GM20000 (cell line): Measurements from ENCODE around the gene AP1G1.

Source experiments
- DNase-seq: peaks from one replicate; pipeline ENCODE4 v3.0.0; 2012; ENCODE audit warnings: low spot score
- TF ChIP-seq, protein P1 (sequence below): IDR thresholded peaks from 2 replicates; pipeline ENCODE4 v1.5.1; 2012; ENCODE audit warnings: mild to moderate bottlenecking, control low read depth; ENCODE audit errors: extremely low read depth, missing control alignments

AP1G1 gene

GRCh38 chr16:71848622-71849021 is 40.0 kb upstream of the AP1G1 start:
- DNase-seq, result no peak

DNA sequence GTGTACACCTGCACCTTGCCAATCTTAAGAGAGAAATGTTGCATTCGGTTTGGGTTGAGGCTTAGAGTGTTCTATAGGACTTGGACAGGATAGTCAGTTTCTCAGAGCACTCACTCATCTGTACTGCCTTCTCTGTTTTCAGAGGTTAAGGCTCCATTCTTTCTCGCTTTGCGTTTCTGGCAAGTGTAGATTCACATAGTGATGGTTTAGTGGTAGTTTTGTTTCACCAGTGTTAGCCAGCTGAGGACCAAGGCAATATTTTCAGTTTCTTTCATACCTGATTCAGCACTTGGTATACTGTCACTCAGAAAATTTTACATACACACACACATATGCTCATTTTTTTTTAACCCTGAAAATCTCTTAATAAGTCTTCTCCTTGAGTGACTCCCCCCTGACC is 38.5 kb upstream of the AP1G1 start:
- DNase-seq, result no peak
- TF ChIP-seq, protein P1, sequence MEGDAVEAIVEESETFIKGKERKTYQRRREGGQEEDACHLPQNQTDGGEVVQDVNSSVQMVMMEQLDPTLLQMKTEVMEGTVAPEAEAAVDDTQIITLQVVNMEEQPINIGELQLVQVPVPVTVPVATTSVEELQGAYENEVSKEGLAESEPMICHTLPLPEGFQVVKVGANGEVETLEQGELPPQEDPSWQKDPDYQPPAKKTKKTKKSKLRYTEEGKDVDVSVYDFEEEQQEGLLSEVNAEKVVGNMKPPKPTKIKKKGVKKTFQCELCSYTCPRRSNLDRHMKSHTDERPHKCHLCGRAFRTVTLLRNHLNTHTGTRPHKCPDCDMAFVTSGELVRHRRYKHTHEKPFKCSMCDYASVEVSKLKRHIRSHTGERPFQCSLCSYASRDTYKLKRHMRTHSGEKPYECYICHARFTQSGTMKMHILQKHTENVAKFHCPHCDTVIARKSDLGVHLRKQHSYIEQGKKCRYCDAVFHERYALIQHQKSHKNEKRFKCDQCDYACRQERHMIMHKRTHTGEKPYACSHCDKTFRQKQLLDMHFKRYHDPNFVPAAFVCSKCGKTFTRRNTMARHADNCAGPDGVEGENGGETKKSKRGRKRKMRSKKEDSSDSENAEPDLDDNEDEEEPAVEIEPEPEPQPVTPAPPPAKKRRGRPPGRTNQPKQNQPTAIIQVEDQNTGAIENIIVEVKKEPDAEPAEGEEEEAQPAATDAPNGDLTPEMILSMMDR, result no peak

More at GRCh38 chr16:71848622-71849021, 40.0 kb upstream of the AP1G1 start:
- TF ChIP-seq, protein P1, result no peak

DNA sequence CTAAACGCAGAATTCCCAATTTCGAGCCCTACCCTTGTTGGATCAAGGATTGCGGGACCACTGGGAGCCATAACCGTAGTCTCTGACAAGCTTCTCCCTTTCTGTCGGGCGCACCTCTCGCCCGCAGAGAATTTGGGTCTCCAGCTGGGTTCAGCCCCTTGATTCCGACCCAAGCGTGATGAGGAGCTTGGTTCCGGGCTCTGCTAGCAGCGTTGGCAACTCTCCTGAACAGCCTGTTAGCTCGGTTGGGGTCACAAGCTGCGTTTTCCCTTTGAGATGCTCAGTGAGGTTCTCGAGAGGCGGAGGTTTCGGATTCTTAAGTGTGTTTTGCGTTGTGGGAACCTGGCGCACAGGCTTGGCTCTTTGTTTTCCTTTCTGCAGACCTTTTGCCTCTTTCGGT is 37.8 kb upstream of the AP1G1 start:
- no peak for DNase-seq
- TF ChIP-seq, protein P1, result no peak

- DNase-seq, result peak; percentile 98
- TF ChIP-seq, protein P1, result no peak
These were observed 37.2 kb upstream of the AP1G1 start, which contains the start of gene ATXN1L for GRCh38 chr16:71845639-71846430. ATXN1L (plus strand) TSS chr16:71845976; CDS start chr16:71849741, 3,765 bp downstream.

GRCh38 chr16:71843572-71843971 is 34.9 kb upstream of the AP1G1 start:
- TF ChIP-seq, protein P1, result no peak
- DNase-seq, result no peak

- TF ChIP-seq, protein P1, result no peak
- no peak for DNase-seq
These were observed 31.4 kb upstream of the AP1G1 start for GRCh38 chr16:71840052-71840451.

DNA sequence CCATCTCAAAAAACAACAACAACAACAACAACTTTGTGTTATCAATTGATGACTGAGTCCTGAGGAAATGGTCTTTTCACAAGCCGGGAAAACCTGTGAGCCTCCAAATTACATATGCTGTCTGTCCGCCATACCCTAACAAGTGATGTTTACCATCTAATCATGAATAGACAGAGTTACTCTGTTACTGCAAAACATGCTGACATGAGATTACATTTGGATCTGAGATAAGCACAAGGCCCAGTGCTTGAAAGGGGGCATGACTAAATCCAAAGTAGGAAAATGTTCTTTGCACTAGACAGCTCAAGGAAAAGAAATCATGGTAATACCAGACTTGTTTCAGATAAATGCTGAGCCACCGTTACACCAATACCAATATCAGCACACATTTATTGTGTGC is 28.5 kb upstream of the AP1G1 start:
- no peak for DNase-seq
- TF ChIP-seq, protein P1, result no peak
